GM21529 (cell line): ENCODE measurements around the gene MGP.

Experiments used
- ATAC-seq: cut with Tn5 transposase; IDR thresholded peaks from one replicate; pipeline ENCODE4 v1.9.1; 2021; ENCODE audit not compliant: unreplicated experiment

MGP gene

DNA sequence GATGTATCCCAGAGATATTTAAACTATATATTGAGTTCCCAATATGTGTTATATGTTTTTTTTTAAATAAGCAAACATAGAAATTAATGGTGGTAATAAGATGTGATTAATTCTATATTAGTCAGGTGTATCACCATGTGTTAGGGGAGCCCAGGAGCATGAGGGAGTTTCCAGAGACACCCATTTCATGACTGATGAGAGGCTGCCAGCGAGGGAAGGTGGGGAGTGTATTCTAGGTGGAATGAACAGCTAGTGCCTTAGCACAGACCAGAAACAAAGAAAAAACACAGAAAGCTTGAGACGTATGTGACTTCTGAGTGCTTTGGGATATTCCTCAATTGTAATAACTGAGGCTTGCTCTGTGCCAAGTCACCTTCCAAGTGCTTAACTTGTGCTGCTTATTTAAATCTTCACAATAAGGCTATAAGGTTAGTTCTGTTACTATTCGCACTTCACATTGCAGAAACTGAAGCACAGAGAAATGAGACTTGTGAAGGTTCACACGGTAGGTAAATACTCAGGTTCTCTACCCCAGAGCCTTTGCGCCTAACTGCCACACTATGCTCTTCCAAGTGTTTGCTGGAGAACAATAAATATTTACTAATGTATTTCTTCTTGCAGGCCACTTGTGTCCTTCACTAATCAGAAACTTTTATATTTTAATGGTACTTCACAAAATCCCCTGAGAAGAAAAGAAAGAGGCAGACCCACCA lies 17.9 kb upstream of the MGP start:
- ATAC-seq = no peak

DNA sequence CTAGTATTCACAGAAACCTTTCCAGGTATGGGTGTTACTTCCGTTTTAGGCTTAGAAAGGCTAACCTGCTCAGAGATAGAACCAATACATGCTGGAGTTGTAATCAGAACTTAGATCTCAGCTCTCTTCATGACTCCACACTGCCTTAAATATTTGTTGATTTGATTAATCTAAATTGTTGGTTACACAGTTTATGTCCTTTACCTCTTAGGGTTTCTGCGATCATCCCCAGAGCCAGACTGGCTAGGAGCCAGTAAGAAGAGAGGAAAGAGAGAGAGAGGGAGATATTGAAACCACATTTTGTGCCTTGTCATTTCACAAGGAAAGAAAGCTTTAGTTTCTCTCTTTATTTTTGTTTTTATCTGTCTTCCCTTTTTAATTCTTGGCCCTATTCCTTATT lies 16.8 kb upstream of the MGP start:
- no peak for ATAC-seq

DNA sequence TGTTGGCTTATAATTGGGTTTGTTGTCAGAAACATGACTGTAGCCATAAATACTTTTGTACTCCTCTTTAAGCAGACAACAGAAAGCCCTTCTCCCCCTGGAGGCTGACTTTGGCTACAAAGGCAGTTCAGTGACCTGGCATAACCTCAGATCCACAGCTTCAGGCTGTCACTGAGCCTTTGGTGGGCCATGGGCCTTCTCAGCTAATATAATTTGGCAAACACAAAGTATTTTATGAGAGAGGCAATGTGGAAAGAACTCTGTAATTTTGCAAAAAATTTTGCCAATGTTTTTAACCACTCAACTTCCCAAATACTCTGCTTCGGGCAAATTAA lies 15.5 kb upstream of the MGP start:
- ATAC-seq = no peak

DNA sequence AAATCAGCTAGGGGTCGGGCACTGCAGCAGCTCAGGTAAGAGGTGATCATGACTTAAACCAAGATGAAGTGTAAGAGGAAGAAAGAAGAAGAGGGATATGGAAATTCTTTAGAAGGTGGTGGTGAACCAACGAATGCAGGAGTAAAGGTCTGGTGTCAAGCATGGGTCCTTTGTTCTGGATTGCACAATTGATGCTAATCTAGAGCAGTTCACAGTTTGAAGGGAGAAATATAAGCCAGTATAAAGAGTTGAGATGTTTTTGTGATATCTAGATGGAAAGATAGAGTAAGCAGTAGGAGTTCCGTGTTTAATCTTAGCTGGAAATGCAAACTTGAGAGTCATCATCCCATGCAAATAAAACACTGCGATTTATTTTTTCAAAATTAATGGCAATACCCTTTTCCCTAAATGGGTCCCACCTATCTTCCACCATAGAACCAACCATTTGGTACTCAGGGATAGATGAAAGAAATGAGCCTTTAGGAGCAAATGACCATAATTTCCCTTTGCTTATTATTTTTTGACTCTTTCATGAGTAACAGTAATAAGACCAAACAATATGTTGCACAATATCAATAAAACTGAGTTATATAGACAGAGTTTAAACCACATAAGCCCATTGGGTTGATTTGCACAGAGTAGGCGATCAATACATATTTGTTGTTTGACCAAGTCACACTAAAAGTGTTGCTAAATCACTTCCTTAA lies 15.0 kb upstream of the MGP start:
- no peak for ATAC-seq

DNA sequence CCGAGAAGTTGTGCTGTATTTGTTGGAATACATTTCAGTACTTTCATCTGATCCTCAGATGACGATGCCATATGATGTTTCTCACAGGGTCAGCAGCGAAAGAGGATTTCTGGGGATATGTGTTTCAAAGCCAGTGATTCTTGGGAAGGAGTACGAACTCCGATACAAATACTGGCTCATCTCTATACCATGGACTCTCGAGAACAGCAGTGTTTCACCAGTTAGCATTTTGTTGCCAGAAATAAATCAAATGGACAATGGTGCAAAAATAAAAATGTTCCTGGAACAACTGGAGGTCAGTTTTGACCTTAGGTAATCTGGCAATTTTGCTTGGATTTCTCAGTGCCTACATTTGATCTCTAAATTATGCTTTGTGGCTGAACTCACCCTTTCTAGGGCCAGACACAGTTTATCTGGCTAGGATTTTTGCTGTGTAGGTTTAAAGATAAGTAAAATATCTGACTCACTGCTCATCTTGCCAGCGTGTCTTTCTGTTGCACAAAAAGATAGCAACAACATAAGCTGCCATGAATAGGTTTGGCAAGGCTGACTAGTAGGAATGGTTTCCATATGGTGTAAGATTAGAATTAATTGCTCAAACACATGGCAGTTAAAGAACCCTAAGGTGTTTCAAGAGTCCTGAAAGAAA lies 11.0 kb upstream of the MGP start:
- no peak for ATAC-seq

DNA sequence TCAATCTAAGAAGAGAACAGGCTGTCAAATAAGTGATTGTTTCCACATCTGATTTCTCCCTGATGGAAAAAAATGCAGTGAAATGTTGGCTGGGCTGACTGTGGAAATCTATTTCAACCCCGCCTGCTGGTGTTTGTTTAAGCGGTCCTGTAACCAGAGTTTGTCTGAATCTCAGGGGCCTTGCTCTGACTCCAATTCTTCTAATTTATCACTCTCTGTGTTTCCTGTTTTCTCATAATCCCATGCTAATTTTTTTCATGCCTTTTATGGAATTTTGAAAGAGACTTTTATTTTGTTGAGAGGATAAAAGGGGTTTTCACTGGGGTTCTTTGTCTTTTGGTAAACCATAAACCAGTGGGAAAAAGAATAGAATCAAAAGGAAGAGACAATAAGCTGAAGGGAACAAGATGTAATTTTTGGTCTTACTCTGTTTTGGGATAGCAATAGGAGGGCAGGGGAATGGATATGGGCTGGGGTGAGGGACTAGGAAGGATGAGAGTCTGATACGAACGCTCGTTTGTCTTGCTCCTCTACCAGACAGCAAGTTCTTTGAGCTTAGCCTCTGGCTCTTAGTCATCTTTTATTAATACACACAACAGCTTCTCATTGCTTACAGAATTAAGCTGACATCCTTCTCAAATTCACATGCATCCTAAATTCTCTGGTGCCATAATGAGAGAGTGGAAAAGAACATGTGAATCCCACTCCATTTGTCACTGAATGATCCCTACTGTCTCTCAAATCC lies 8.0 kb upstream of the MGP start:
- ATAC-seq = no peak

DNA sequence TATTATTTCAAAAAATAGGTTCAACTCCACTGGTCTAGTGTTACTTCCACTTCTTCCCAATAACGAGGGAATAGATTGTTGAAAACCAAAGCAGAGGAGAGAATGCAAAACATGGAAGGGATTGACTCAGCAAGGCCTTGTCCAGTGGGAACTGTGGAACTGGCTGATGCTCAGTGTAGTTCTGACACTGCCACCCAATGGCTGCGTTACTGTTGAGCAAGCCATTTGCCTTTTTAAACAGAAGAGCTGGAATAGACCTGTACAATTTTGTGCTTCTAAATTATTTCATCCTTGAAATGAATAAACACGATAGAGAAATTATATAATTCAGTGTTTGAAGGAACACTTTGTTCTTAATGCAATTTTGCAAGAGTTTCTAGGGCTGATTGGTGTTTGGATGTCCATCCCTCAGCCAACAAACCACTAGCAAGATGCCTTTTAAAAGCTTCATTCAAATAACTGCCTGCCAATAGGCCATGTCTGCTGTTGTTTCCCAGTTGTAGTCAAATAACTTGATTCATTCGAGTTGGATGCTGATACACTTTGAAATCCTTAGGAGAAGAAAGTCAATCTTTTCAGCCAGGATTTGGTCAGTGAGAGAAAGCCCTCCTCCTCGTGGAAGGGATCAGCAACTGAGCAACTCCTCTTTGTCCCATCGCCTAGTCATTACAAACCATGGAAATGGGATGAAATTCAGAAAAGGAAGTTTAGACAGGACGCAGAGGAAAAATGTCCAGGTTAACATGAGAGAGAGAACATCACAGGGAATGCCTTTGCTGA lies 7.3 kb upstream of the MGP start:
- no peak for ATAC-seq

DNA sequence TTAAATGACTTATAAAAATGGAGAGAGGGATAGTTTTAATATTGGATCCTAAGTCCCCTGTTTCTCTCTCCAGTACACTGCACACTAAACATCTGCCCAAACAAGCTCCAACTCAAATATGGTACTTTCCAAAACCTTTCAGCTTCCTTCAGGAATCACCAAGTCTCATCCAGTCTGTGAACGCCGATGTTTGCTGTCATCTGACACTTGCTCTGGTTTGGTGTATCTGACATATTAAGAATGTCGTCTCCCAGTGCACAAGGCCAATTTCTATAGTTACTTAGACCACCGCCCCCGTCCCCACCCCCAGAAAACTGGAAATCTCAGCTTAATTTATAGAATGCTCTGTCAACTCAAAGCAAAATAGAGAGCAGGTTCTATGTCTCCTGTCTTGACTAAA lies 5.0 kb upstream of the MGP start:
- no peak for ATAC-seq

DNA sequence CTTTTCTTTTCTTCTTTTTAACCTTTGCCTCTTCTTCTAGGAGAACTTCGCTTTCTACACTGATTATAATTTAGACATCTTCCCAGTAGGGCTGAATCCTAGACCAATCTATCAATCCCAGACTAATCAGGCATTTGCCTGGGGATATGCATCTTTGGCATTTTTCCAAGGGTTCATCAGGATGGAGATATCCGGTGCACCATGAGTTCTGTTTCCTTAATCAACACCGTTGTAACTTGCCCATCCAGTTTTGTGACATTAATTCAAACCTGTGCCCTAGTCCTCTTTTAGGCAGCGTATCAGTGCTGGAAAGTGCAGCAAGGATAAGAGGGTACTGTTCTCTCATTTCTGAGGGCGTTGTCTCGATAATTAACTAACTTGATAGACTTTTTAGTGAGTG lies 617 bp upstream of the MGP start:
- no peak for ATAC-seq

DNA sequence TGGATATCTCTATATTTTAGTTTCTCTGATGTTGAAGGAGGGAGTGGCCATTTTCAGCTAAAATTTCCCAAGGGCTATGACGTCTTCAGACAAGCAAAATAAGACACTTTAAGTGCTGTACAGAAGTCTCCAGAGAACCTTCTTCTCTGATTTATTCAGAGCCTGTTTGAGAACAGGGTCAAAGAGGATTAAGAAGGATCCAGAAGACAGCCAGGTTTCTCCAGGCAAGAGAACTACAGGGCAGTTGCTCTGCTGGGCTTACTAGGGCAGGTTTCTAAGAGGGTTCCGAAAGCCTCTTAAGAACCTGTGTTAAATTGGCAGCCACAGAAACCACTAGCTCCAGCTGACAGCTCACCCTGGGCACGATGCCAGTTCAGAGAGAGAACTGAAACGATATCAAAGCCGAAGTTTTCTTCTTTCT lies 1.2 kb downstream of the MGP start:
- ATAC-seq = peak; percentile 96

DNA sequence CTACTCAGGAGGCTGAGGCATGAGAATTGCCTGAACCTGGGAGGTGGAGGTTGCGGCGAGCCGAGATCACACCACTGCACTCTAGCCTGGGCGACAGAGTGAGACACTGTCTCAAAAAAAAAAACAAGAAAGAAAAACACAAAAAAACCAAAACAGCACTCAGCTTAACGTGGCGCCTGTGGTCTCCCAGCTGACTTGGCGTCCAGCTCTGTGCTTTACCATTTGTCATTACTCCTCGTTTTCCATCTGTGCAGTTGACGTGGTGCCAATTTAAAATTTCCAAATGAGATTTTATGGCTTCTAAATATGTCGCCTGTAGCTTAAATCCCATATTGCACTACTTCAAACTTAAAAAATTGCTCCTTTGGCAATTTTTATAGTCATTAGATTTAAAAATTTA lies 2.0 kb downstream of the MGP start:
- no peak for ATAC-seq

DNA sequence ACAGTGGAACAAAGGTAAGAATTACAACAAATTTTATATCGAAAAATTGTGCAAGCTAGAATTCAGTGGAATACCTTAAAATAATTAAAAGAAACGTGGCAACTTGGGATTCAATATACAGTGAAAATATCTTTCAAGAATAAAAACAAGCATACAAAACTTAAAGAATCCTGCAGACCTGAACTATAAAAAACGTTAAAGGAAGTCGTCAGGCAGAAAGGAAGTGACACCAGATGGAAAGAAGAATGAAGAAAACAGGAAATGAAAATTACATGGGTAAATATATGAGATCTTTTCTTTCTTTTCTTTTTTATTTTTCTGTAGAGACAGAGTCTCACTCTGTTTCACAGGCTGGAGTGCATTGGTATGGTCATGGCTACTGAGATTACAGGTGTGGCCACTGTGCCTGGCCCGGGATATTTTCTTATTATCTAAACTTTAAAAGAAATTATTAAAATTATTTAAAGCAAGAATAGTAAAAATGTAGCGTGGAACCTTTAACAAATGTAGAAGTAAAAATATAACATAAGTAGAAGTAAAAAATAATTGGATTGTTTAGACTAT lies 4.7 kb downstream of the MGP start:
- no peak for ATAC-seq

DNA sequence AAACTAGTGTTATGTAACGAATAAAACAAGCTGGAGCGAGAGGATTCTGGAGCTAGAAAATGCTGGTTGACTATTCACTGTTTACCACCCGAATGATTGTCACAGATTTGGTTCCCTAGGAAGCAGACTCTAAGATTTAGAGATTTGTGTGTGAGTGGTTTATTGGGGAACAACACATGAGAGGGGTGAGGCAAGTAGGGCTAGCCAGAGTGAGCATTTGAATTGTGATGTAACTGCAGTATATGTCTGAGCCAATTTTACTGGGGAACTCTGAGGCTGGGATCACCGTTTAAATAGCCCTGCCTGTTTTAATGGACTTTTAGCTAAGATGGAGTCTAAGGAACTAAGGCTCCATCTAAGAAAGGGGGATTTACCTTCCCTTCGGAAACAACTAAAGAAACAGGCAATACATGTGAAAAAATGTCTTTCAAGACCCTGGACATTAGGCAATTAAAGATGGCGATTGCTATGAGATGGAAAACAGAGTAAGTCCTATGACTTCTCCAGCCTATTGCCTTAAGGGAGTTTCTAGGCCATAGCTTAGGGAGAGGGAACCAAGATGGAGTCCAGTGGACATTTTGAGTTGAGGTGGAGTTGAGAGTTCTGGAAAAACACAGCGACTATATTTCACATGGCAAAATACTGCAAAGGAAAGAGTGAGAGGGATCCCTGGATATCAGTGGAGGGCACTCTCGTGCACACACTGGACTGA lies 6.3 kb downstream of the MGP start:
- ATAC-seq = no peak

DNA sequence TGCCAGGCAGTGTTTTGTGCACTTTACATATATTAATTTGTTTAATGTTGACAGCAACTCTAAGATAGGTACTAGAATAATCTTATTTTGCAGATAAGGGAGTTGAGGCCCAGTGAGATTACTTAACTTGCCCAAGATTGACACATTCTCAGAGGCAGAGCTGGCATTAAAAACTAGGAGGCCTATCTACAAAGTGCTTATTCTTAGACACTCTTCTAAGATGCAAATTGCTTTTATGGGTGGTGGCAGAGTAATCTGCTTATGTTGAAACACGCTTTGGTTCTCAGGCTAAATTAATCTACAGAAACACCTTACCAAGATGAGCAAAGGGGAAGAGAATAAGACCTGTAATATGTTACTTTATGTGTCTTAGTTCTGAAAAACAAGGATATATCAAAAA lies 7.2 kb downstream of the MGP start:
- no peak for ATAC-seq

DNA sequence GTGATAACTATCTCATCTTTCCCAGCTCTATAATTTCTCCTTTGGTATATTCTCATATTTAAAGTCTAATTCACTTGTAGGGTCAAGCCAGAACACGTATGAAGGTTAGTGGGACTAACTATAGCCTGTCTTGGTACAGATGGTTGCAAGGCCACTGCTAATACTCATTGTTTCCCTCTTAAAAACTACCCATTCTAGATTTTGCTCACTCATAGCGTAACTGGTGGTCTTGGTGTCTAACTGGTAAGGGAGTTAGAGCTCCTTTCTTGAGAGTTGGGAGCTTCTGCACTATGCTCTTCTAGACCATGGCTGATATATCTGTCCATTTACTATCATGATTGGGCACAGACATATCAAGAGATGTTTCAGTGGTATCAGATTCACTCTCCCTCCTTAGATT lies 8.8 kb downstream of the MGP start:
- ATAC-seq = no peak

DNA sequence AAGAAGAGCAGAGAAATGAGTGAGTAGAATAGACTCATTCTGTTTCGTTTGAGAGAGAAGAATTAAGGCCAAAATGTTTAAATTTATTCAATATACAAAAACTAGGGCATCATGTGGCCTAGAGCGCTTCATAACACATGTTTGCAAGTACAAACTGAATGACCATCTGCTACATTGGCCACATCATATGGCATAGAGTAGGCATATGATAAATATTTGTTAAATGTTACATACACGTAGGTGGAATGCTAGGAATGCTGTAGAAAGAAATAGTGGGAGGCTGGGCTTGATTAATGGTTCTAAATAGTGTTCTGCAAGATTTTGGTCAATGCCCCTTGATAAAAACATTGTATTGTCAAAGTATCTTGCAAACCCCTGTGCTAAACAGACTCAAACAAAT lies 10.8 kb downstream of the MGP start:
- ATAC-seq = no peak

DNA sequence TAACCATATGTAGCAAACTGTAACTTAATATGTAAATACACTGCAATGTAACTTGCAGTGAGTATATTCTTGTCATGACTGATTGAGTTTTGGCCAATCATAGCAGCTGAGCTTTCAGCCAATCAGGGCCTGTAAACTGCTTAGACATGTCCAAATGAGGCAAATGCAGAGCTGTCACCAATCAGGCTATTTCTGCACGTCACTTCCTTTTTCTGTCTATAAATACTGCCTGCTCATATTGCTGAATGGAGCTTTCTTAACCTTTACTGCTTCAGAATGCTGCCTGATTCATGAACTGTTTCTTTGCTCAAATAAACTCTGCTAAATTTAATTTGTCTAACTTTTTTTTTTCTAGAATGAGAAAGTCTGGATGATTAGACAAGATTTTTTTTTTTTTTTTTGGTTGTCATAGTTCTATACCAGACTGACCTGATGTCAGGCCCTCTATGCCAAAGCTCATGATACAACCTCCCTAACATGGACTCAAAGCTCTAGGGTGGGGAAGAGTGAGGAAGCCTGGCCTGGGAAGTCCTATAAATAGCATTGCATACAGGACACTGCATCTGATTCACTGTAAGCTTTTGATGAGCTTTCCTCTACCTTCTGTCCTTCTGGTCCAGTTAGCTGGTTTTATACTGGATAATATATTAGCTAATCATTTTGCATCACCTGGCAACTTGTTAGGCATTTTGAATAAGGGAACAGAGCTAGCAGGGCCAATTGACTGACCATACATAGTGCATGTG lies 12.0 kb downstream of the MGP start:
- ATAC-seq = no peak

DNA sequence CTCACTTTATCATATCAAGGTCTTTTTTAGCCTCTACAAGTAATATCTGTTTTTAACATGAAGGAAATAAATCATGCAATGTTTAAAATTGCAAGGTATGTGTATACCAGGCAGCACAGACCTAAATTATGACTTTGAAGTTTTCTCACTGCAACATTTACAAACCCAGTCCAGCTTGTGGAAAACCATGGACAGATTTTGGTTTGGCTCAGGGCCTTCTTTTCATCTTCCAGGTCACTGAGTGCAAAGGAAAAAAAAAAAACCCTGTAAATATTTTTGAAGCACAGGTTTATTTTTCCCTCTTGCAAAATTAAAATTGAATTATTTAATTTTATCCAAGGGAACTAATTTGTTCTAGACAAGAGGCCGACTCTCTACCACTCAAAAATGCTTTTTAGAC lies 13.8 kb downstream of the MGP start:
- no peak for ATAC-seq

DNA sequence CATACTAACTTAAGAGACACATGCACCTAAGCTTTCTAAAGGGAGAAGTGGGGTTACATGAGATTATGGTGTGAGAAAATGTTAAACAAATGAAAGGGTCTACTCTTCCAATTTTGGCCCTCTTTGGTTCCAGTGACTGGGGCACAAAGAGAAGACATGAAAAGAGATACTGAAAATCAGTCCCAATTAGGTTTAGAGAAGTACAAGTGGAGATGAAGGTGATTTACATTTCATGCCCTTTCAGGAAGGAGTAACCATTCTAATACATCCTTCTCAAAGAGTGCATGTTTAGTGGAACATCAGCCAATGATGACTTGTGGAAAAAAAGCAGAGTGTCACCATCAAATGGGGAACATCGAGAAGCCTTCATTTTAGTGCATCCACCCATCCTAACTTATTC lies 14.4 kb downstream of the MGP start:
- no peak for ATAC-seq
